Cardiac fibroblast (primary cell): ENCODE data around the gene RTN4.

Experiments used
- DNase-seq, 2 donors: peaks; one replicate each; pipeline versions ENCODE4 v3.0.0 to v3.0.0-alpha.2; 2010; ENCODE audit warnings: low read depth in 2 of 2
- H3K4me3 ChIP-seq, 2 donors: replicated peaks in 1 of 2; 1 replicate in 1 of 2; 2 replicates in 1 of 2; pipeline ENCODE4 v1.5.1; 2011; ENCODE audit warnings: low read depth in 2 of 2, low read length in 2 of 2, mild to moderate bottlenecking in 2 of 2, moderate library complexity in 1 of 2
- CTCF ChIP-seq: IDR thresholded peaks from one replicate; pipeline ENCODE4 v1.5.1; 2011; ENCODE audit warnings: low read depth, mild to moderate bottlenecking, low read length, inconsistent platforms

The RTN4 gene

DNA sequence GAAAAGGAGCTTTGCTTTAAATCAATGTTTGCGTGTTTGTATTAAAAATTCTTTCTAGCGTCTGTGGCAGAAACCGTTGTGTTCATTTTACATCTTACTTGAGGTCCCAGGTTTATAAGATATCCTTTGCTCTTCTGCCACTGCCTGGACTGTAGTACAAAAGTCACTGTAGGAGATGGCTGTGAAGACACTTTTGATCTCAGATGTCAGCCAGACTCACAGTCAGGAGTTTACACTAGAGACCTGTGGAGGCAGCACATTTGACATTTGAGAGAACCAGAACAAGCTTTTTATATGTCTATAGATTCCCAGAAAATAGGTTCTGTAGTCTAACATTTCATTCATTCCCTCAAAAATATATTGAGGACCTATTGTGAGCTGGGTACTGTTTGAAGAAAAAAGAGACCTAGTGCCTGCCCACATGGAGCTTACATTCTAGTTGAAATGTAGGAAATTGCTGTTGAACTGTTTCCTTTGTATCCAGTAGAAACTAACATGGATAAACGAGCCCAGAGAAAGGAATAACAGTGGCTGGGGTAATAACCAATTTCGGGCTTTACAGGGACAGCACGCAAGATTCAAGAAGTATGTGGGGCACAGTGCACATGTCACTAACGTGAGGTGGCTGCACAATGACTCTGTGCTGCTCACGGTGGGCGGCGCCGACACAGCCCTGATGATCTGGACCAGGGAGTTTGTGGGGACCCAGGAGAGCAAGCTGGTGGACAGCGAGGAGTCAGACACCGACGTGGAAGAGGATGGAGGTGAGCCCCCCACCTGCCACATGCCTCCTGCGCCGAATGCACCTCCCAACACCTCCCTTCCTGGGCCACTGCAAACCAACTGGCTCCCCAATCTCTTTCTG, 122.3 kb downstream of the RTN4 start:
- no peak for DNase-seq
- no peak overlapping the region for H3K4me3 ChIP-seq
- no peak for TF ChIP-seq CTCF

DNA sequence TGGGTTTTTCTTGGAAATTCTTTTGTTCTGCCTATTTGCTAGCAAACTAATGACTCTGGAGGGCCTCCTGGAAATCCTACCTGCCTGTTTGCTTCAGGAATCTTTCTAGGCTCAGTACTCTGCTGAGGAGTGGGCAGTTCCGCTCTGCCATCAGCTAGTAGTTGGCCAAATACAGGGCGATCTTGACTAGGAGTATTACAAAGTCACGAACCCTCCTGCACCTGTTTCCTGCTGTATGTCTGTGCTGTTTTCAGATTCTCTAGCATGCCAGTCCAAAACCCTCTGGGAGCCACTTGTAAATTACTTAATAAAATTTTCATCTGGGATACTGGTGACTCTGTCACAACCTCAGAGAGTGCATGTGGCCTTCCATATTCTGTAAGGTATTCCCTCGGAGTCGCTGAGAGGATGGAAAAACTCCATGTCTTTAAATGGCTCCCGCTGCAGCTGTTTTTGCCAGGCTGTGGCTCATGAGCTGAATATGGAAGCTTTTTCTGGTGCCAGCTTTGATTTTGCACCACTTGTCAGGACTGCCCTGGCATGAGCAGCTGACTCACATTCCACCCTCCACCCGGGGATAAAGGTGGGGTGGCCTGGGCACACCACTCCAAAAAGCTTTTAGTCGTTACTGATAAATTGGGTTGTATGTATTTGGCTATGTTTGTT, 123.0 kb downstream of the RTN4 start:
- no peak for DNase-seq
- no peak overlapping the region for H3K4me3 ChIP-seq
- TF ChIP-seq CTCF = no peak

DNA sequence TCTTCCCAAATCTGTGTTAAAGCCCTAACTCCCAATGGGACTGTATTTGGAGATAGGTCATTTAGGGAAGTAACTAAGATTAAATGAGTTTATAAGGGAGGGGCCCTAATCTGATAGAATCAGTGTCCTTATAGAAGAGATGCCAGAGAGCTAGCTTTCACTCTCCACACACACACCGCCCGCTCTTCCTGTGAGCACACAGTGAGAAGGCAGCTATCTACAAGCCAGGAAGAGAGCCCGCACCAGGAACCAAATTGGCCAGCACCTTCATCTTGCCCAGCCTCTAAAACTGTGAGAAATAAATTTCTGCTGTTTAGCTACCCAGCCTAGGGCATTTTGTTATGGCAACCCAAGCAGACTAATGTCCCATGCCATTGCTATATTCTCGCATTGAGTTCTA, 125.2 kb downstream of the RTN4 start:
- no peak overlapping the region for H3K4me3 ChIP-seq
- no peak for TF ChIP-seq CTCF
- DNase-seq = no peak

DNA sequence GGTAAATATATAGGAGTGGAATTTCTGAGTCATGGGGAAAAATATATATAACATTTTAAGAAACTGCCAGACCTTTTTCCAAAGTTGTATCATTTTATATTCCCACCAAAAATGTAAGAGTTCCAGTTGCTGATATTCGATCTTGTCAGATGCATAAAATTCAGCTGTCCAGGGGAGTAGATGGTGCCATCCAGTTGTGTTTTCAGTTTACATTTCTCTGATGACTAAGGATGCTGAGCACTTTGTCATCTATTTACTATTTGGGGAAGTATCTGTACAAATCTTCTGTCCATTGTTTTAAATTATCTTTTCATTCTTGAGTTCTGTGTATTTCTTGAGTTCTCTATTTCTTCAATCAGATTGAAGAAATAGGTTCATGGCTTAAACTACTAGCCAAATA, 126.1 kb downstream of the RTN4 start:
- peak in 1 of 2 donors; percentile 12 for DNase-seq
- TF ChIP-seq CTCF = no peak
- no peak overlapping the region for H3K4me3 ChIP-seq
